Measurements from ENCODE around the gene CD19. TPM values are rescaled to one million over a fixed set of nuclear protein-coding genes. Genes with fewer than 3 reads are reported as not detected.
"Not testable (repeated sequence)": the region's sequence is repeated elsewhere in the genome, so short reads cannot be mapped to it uniquely, and the experiment has no call there.

CD19 gene
- total RNA-seq, 1 donor from 2014 or later = not detected

- Mint-ChIP-seq H3K27me3 (ENCODE audit: unreplicated experiment) (no peaks in the 10 kb centered on the region), H3K4me3 (ENCODE audit: unreplicated experiment) (peak within 1 kb of the TSS; percentile 97), H3K4me1 (ENCODE audit: unreplicated experiment) (peaks cover 22% of the 10 kb centered on the region), H3K36me3 (ENCODE audit: unreplicated experiment) (peaks cover 11% of the 10 kb centered on the region), H3K9me3 (ENCODE audit: unreplicated experiment) (no peaks in the 10 kb centered on the region), H3K27ac (ENCODE audit: unreplicated experiment) (peak within 1 kb of the TSS; percentile 99)
- TF ChIP-seq CTCF (IDR thresholded peaks at IDR 0.05) = no peak
- peak; percentile 99 for DNase-seq (ENCODE audit: extremely low spot score, unreplicated experiment)
Observed at GRCh38 chr16:28974437-28975157, 42.8 kb downstream of the CD19 start, which contains the start of gene SPNS1. TSS of gene SPNS1 (plus strand) at chr16:28974778. CDS start at chr16:28975152, 374 bp downstream.

- H3K36me3 Mint-ChIP-seq (ENCODE audit: unreplicated experiment) = peaks cover 11% of the 10 kb centered on the region
- no peak for DNase-seq (ENCODE audit: extremely low spot score, unreplicated experiment)
- TF ChIP-seq CTCF (IDR thresholded peaks at IDR 0.05) = no peak
- H3K9me3 Mint-ChIP-seq (ENCODE audit: unreplicated experiment) = no peaks in the 10 kb centered on the region
- peaks cover 22% of the 10 kb centered on the region for H3K4me1 Mint-ChIP-seq (ENCODE audit: unreplicated experiment)
- no peaks in the 10 kb centered on the region for H3K27me3 Mint-ChIP-seq (ENCODE audit: unreplicated experiment)
- H3K27ac Mint-ChIP-seq (ENCODE audit: unreplicated experiment) = peak overlapping the region; percentile 99
- H3K4me3 Mint-ChIP-seq (ENCODE audit: unreplicated experiment) = peak overlapping the region; percentile 97
Observed at GRCh38 chr16:28975158-28975599, 43.4 kb downstream of the CD19 start.

DNA sequence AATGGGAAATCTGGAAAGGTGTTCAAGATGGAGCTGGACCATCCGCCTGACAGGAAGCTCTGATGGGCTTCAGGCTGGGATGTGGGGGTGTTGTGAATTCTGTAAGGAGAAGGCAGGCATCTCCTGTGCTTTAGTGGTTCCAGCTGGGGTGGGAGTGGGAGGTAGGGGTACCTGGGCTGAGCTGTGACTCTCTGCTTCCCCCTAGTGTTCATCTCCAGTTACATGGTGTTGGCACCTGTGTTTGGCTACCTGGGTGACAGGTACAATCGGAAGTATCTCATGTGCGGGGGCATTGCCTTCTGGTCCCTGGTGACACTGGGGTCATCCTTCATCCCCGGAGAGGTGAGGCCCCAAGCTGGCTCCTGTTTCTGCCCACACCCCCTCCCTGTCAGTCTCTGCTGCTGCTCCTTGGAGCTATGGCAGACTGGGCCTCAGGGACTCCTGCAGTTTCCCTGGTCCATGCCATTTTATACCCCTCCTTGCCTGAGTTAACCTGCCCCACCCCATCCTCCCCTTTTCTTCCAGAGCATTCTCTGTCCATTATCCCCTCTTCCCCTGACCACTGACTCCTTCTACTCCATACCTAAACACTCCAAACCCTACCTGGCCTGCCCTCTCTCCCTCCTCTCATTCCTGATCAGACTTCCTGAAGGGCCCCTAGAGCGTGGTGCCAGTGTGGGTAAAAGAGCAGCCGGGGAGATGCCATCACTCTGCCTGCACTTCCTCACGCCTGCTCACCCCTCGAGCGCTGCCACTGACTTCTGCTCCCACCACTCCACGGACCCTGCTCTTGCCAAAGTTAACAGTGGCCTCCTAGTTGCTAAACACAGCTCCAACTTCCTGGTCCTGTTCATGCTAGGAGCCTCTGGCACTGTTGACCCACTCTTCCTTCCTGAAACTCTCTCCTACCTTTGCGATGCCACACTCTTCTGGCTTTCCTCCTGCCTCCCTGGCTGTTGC, 46.2 kb downstream of the CD19 start:
- Mint-ChIP-seq H3K36me3 (ENCODE audit: unreplicated experiment) (peaks cover 28% of the 10 kb centered on the region), H3K9me3 (ENCODE audit: unreplicated experiment) (no peaks in the 10 kb centered on the region), H3K4me3 (ENCODE audit: unreplicated experiment) (no peak overlapping the region), H3K27me3 (ENCODE audit: unreplicated experiment) (no peaks in the 10 kb centered on the region), H3K4me1 (ENCODE audit: unreplicated experiment) (peaks cover 22% of the 10 kb centered on the region), H3K27ac (ENCODE audit: unreplicated experiment) (no peak overlapping the region)
- peak; percentile 39 for TF ChIP-seq CTCF (IDR thresholded peaks at IDR 0.05)
- DNase-seq (ENCODE audit: extremely low spot score, unreplicated experiment) = no peak

DNA sequence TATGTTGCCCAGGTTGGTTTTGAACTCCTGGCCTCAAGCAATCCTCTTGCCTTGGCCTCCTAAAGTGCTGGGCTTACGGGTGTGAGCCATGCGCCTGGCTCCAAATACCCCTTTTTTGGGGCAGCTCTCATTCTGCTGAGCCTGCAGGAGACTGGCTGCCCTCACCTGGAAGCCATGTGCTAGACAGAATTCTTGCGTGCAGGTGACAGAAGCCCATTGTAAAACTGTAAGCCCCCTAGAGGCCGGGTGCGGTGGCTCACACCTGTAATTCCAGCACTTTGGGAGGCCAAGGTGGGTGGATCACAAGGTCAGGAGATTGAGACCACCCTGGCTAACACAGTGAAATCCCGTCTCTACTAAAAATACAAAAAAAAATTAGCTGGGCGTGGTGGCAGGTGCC, 48.6 kb downstream of the CD19 start:
- not testable (repeated sequence) for H3K4me3 Mint-ChIP-seq (ENCODE audit: unreplicated experiment); H3K9me3 Mint-ChIP-seq (ENCODE audit: unreplicated experiment); DNase-seq (ENCODE audit: extremely low spot score, unreplicated experiment); H3K27me3 Mint-ChIP-seq (ENCODE audit: unreplicated experiment); H3K27ac Mint-ChIP-seq (ENCODE audit: unreplicated experiment)
- H3K4me1 Mint-ChIP-seq (ENCODE audit: unreplicated experiment) = peaks cover 12% of the 10 kb centered on the region
- H3K36me3 Mint-ChIP-seq (ENCODE audit: unreplicated experiment) = peaks cover 38% of the 10 kb centered on the region

DNA sequence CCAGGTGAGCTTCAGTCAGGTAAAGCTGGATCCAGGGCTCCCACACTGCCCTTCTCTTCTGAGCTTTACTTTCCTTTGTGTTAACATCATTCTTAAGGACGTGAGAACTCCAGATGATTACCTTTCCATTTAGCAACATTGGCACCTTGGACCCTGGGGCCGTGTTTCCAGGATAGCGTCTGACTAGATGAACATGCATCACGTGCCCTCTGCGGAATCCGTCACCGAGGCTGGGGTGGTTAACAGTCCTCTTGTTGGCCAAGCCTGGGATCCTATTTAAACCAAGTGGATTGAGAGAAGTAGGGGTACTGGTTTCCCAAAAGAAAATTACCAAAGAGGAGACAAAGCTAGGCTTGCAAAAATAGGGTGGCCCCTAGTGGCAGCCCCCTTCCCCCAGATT, 49.2 kb downstream of the CD19 start:
- Mint-ChIP-seq H3K27ac (ENCODE audit: unreplicated experiment) (no peak overlapping the region), H3K27me3 (ENCODE audit: unreplicated experiment) (no peaks in the 10 kb centered on the region), H3K4me3 (ENCODE audit: unreplicated experiment) (no peak overlapping the region), H3K36me3 (ENCODE audit: unreplicated experiment) (peaks cover 42% of the 10 kb centered on the region), H3K4me1 (ENCODE audit: unreplicated experiment) (peaks cover 6% of the 10 kb centered on the region), H3K9me3 (ENCODE audit: unreplicated experiment) (no peaks in the 10 kb centered on the region)
- TF ChIP-seq CTCF (IDR thresholded peaks at IDR 0.05) = no peak
- no peak for DNase-seq (ENCODE audit: extremely low spot score, unreplicated experiment)
